GM18868 (cell line): ENCODE data around the gene PCDHGA3.
A peak's percentile ranks its signal among the peaks of the same experiment; 100 is the strongest.
"Not testable (repeated sequence)": the region's sequence is repeated elsewhere in the genome, so short reads cannot be mapped to it uniquely, and the experiment has no call there.

Source experiments
- ATAC-seq: cut with Tn5 transposase; IDR thresholded peaks from one replicate; pipeline ENCODE4 v1.9.1; 2021; ENCODE audit warnings: mild to moderate bottlenecking, moderate library complexity; ENCODE audit not compliant: unreplicated experiment

Gene PCDHGA3

GRCh38 chr5:141346017-141346416 lies 2.4 kb downstream of the PCDHGA3 start:
- ATAC-seq = not testable (repeated sequence)

- peak; percentile 84 for ATAC-seq
Observed at GRCh38 chr5:141349917-141350619, 6.4 kb downstream of the PCDHGA3 start, which contains the start of gene PCDHGB1. PCDHGB1 (plus strand) TSS chr5:141350099; CDS start chr5:141350261, 162 bp downstream.

DNA sequence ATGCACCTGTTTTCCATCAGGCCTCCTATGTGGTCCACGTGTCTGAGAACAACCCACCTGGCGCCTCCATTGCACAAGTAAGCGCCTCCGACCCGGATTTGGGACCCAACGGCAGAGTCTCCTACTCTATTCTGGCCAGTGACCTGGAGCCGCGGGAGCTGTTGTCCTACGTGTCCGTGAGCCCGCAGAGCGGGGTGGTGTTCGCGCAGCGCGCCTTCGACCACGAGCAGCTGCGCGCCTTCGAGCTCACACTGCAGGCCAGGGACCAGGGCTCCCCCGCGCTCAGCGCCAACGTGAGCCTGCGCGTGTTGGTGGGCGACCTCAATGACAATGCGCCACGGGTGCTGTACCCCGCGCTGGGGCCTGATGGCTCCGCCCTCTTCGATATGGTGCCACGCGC lies 8.0 kb downstream of the PCDHGA3 start:
- no peak for ATAC-seq

DNA sequence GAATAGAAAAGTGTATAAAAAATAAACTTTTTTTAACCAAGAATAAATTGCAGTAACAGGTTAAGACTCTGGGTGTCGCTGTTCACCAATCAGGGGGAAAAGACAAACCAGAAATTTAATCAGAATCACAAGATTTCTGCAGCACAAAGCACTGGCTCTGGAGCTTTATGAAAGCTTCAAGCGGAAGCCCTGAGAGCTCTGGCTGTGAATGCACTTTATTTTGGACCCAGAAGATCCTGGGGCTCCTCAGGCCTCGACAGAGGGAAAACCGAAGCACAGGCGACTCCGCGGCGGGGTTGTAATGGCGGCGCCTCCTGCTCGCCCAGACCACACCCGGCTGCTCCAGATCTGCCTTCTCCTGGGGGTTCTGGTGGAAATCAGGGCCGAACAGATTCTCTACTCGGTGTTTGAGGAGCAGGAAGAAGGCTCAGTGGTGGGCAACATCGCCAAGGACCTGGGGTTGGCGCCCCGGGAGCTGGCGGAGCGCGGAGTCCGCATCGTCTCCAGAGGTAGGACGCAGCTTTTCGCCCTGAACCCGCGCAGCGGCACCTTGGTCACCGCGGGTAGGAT lies 11.4 kb downstream of the PCDHGA3 start, which contains the start of gene PCDHGA4:
PCDHGA4 (plus strand) TSS at position 122 of the 570 bp plus-strand sequence; CDS start at position 209, 87 bp downstream.
- ATAC-seq = peak; percentile 37

- no peak for ATAC-seq
Observed at GRCh38 chr5:141355641-141356040, 12.0 kb downstream of the PCDHGA3 start.

DNA sequence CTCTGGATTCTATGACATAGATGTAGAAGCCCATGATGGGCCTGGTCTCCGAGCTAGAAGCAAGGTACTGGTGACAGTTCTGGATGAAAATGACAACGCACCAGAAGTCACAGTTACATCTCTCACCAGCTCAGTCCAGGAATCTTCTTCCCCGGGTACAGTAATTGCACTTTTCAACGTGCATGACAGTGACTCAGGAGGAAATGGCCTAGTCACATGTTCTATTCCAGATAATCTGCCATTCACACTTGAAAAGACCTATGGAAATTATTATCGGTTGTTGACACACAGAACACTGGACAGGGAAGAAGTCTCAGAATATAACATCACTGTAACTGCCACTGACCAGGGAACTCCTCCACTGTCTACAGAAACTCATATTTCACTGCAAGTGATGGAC lies 12.5 kb downstream of the PCDHGA3 start:
- ATAC-seq = no peak

GRCh38 chr5:141356950-141357349 lies 13.3 kb downstream of the PCDHGA3 start:
- ATAC-seq = no peak

- peak; percentile 79 for ATAC-seq
Observed at GRCh38 chr5:141359790-141360426, 16.3 kb downstream of the PCDHGA3 start, which contains the start of gene PCDHGB2. PCDHGB2 (plus strand) TSS chr5:141359994; CDS start chr5:141360136, 142 bp downstream.

- no peak for ATAC-seq
Observed at GRCh38 chr5:141360685-141361084, 17.1 kb downstream of the PCDHGA3 start.

- no peak for ATAC-seq
Observed at GRCh38 chr5:141362719-141363118, 19.1 kb downstream of the PCDHGA3 start.

DNA sequence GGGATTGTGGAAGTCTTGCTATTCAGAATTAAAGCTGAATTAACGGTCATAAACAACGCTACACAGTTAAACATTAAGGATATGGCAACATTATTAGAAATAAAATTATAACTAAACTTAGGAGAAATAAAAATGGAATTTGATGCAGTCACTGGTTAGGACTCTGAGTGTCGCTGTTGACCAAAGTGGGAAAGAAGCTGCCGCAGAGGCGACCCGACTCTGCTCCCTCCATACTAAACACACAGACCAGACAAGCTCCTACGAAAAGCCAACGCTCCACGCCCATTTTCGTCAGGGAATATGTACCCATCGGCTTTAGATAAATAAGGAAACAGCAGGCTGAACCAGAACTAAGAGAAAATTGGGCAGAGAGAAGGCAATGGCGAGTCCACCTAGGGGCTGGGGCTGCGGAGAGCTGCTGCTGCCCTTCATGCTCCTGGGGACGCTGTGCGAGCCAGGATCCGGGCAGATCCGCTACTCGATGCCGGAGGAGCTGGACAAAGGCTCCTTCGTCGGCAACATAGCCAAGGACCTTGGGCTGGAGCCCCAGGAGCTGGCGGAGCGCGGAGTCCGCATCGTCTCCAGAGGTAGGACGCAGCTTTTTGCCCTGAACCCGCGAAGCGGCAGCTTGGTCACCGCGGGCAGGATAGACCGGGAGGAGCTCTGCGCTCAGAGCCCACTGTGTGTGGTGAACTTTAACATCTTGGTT lies 20.5 kb downstream of the PCDHGA3 start, which contains the start of gene PCDHGA5:
PCDHGA5 (plus strand) TSS at position 211 of the 709 bp plus-strand sequence; CDS start at position 380, 169 bp downstream.
- ATAC-seq = no peak

- no peak for ATAC-seq
Observed at GRCh38 chr5:141366016-141366896, 22.6 kb downstream of the PCDHGA3 start.

GRCh38 chr5:141369994-141370848 lies 26.6 kb downstream of the PCDHGA3 start, which contains the start of gene PCDHGB3:
PCDHGB3 (plus strand) TSS chr5:141370242; CDS start chr5:141370395, 153 bp downstream.
- peak; percentile 99 for ATAC-seq

GRCh38 chr5:141371572-141372475 lies 28.2 kb downstream of the PCDHGA3 start:
- ATAC-seq = no peak

DNA sequence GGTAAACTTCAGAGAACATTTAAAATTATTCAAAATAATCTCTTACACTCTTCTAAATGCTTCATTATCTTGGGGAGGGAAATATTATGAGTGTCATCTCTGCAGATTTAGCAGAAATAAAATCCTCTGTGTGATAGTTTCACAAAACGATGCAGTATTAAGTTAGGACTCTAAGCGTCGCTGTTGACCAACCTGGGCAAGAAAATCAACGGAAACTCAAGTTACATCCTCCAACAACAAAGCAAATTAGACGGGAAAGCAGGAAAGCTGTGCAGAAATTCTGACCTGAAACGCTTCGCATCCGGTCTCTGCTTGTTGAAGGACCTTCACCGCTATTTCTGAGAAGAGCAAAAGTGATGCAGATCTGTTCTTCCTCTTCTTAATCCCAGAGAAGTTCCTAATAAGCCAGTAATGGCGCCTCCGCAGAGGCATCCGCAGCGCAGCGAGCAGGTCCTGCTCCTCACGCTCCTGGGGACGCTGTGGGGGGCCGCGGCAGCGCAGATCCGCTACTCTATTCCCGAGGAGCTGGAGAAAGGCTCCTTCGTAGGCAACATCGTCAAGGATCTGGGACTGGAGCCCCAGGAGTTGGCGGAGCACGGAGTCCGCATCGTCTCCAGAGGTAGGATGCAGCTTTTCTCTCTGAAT lies 30.2 kb downstream of the PCDHGA3 start, which contains the start of gene PCDHGA6:
PCDHGA6 (plus strand) TSS at position 219 of the 645 bp plus-strand sequence; CDS start at position 412, 193 bp downstream.
- no peak for ATAC-seq

GRCh38 chr5:141374627-141375026 lies 31.0 kb downstream of the PCDHGA3 start:
- no peak for ATAC-seq

DNA sequence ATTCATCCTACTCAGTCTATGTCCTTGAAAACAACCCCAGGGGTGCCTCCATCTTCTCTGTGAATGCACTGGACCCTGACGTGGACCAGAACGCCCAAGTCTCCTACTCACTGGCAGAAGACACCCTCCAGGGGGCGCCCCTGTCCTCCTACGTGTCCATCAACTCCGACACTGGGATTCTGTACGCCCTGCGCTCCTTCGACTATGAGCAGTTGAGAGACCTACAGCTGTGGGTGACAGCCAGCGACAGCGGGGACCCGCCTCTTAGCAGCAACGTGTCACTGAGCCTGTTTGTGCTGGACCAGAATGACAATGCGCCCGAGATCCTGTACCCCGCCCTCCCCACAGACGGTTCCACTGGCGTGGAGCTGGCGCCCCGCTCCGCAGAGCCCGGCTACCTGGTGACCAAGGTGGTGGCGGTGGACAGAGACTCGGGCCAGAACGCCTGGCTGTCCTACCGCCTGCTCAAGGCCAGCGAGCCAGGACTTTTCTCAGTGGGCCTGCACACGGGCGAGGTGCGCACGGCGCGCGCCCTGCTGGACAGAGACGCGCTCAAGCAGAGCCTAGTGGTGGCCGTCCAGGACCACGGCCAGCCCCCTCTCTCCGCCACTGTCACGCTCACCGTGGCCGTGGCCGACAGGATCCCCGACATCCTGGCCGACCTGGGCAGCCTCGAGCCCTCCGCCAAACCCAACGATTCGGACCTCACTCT lies 32.0 kb downstream of the PCDHGA3 start:
- ATAC-seq = not testable (repeated sequence)
